ENCODE data around the gene FOXR1.

DNA sequence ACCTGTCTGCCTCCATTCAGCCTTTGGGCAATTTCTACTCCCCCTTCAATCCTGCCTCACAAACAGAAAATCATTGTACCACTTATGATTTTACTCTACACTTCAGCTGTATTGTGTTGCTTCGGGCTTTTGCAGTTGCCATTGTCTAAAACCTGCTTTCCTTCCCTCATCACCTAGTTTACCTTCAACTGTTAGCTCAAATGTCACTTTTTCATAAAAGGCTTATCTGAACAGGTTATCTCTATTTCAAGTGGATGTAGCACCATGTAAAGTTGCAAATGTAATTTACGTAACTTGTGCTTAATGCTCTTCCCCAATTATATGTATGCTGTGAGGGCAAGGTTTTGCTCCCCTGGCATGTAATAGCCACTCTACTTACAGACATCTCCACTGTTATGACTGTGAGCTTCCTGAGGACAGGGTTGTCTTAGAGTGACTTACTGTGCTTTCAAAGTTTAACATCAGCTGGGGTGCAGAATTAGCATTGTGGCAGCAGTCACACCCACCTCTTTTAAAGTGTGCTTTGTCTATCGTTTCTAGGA, 41.1 kb downstream of the FOXR1 start:
- TF ChIP-seq CTCF (IDR thresholded peaks at IDR 0.05; ENCODE audit: borderline replicate concordance, extremely low read depth, low read length, poor library complexity, severe bottlenecking) (no peak), EZH2 (IDR thresholded peaks at IDR 0.05; ENCODE audit: borderline replicate concordance, low read depth, low read length, severe bottlenecking) (no peak)
